HG03135 (cell line): Measurements from ENCODE around the gene FOLR1.
"Not testable (repeated sequence)": the region's sequence is repeated elsewhere in the genome, so short reads cannot be mapped to it uniquely, and the experiment has no call there.

Source experiments
- ATAC-seq: cut with Tn5 transposase; IDR thresholded peaks from one replicate; pipeline ENCODE4 v1.9.1; 2021; ENCODE audit warnings: mild to moderate bottlenecking, moderate library complexity; ENCODE audit not compliant: unreplicated experiment

The FOLR1 gene

DNA sequence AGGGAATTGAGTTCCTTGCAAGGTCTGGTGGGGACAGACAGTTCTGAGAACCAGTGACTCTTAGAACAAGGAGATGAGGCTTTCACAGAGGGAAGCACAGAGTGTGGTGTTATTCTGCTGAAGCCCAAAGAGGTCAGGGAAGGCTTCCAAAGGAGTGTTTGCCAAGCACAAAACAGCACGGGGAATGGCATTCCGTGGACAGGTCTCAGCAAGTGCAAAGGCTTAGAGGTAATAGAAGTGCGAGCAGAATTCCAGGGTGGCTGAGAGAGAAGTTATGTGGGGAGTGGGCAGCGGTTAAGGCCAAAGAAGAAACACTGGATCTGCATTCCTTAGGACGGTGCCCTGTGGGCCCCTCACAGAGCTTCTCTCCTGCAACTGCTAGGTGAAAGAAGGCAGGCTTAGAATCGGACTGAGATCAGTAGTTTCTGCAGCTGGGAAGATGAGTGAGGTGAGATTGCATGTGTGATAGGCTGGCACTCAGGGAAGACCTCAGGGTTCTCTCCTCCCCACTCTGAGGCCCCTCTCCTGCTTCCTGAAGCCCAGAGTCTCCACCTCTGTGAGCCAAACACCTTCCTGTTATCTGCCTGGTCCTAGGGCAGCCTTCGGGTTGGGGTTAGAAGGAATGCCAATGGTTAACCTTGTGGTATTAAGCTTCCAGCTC is 10.9 kb upstream of the FOLR1 start:
- not testable (repeated sequence) for ATAC-seq

- not testable (repeated sequence) for ATAC-seq
Observed at GRCh38 chr11:72181553-72181958, 10.4 kb upstream of the FOLR1 start.

DNA sequence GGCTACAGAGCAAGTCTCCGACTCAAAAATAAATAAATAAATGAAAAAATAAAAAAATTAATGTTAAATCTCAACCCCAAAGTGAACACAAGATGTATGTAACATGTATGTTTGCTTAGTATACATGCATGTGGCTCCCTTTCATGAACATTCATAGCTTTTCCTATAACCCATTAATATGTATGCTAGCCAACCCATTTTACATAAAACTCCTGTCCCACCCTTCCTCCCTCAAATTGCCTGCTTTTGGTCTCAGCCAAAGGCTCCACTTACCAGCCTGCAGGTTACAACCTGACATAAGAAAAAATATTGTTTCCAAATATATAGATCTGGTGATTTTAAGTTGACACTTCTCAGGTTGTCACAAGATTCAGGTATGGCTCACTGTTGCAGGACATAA is 3.7 kb upstream of the FOLR1 start:
- ATAC-seq = no peak

DNA sequence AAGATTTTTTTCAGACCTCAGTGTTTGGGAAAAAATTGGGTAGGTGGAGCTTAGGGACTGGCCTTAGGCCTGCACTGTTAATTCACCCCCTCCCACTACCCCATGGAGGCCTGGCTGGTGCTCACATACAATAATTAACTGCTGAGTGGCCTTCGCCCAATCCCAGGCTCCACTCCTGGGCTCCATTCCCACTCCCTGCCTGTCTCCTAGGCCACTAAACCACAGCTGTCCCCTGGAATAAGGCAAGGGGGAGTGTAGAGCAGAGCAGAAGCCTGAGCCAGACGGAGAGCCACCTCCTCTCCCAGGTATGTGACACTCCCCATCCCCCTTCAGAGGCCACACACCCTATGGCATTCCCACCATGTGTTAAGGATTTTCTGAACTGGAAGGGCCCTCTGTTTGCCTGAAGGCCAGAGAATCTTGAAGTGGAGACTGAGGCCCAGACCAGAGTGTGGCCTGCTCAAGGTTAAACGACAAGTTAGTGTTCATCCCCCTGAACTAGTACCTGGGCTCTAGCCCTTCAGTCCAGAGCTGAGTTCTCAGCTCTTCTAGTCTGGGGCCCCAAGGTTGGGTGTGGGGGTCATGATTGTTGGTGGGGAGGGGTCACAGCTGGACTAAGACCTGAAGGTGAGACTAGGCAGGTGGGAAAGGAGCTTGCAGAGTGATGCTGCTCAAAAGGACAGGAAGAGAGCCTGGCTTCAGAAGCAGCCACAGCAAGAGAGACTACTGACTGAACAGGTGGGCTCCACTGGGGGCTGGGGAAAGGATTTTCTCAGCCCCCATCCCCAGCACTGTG is 2.3 kb upstream of the FOLR1 start:
- ATAC-seq = no peak

- no peak for ATAC-seq
Observed at GRCh38 chr11:72190631-72191071, 1.3 kb upstream of the FOLR1 start.

- no peak for ATAC-seq
Observed at GRCh38 chr11:72195518-72196270, 3.8 kb downstream of the FOLR1 start.

DNA sequence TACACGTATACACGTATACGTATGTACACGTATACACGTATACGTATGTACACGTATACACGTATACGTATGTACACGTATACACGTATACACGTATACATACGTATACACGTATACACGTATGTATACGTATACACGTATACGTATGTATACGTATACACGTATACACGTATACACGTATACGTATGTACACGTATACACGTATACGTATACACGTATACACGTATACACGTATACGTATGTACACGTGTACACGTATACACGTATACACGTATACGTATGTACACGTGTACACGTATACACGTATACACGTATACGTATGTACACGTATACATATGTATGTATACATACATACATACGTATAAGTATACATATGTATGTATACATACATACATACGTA is 9.5 kb downstream of the FOLR1 start:
- ATAC-seq = not testable (repeated sequence)

- no peak for ATAC-seq
Observed at GRCh38 chr11:72202571-72202970, 10.6 kb downstream of the FOLR1 start.

- ATAC-seq = no peak
Observed at GRCh38 chr11:72203163-72203562, 11.2 kb downstream of the FOLR1 start.

DNA sequence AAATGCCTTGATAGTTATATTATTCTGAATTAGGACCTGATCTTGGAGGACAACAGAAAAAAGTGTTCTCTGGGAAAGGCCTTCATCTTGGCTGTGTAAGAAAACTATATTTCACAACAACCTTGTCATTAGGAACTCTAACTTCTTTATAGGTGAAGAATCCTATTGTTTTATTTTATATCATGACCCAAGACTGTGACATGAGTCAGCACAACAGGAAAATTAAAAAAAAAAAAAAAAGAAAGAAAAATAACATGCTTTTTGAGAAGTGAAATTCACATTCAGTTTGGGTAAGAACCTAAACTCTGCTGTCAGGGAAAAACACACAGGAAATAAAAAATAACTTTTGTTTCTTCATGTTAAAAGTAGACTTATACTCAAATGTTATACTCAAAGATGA is 12.9 kb downstream of the FOLR1 start:
- no peak for ATAC-seq

GRCh38 chr11:72206794-72207193 is 14.9 kb downstream of the FOLR1 start:
- not testable (repeated sequence) for ATAC-seq

DNA sequence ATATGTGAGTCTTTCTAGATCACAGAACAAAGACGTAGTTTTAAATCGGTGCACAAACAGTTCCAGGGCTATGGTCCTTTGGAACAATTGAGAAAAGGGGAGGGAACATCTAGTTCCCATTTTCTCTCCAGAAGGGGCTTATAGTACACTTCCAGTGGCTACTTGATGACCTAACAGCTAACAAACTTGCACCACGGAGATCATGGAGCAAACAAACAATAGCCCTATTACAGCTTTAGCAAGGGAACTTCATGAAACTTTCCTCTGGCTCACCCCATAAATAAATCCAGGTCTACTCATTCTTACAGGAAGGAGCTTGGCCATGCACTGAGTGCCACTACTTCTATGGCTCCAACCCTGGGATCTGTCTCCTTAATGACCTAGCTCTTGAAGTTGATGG is 16.3 kb downstream of the FOLR1 start:
- ATAC-seq = no peak

GRCh38 chr11:72209101-72209500 is 17.2 kb downstream of the FOLR1 start:
- ATAC-seq = no peak

GRCh38 chr11:72216638-72217037 is 24.7 kb downstream of the FOLR1 start, which contains the start of gene FOLR2:
FOLR2 (plus strand) TSS chr11:72216794; CDS start chr11:72218585, 1,791 bp downstream.
- ATAC-seq = no peak

DNA sequence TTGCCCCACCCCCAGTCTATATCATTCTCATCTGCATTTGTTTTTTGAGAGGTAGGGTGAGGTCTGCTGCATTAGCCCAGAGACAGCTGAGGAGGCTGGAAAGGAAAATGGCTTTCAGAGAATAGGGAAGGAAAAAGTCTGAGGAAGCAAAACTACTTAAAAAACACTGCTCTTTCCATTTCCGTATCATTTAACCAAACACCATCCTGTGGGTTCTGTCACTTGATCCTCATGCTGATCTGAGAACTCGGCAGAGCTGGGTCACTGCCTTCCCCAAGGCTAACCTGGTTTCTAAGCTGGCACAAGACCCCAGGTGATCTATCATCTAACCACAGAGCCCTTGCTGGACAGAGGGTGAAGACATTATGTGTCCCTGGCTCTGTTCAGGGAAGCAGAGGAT is 25.9 kb downstream of the FOLR1 start:
- no peak for ATAC-seq

- ATAC-seq = no peak
Observed at GRCh38 chr11:72218251-72218745, 26.4 kb downstream of the FOLR1 start.

- ATAC-seq = no peak
Observed at GRCh38 chr11:72220696-72221363, 28.9 kb downstream of the FOLR1 start.

DNA sequence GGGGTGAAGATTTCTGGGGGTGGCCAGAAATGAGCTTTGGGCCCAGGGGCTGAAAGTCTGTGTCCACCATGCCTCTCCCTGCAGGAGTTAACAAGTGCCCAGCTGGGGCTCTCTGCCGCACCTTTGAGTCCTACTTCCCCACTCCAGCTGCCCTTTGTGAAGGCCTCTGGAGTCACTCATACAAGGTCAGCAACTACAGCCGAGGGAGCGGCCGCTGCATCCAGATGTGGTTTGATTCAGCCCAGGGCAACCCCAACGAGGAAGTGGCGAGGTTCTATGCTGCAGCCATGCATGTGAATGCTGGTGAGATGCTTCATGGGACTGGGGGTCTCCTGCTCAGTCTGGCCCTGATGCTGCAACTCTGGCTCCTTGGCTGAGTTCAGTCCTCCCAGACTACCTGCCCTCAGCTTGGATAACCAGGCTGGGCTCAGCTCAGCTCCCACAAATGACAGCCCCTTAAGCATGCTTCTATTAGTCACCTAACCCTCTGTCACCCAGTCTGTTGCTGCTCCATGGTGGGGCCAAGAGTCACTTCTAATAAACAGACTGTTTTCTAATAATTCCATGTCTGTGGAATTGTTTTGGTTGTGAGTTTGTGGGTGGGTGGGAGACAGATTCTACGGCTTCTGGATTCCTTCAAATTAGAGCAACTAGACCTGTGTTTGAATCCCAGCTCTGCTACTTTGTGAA is 29.6 kb downstream of the FOLR1 start:
- ATAC-seq = no peak

DNA sequence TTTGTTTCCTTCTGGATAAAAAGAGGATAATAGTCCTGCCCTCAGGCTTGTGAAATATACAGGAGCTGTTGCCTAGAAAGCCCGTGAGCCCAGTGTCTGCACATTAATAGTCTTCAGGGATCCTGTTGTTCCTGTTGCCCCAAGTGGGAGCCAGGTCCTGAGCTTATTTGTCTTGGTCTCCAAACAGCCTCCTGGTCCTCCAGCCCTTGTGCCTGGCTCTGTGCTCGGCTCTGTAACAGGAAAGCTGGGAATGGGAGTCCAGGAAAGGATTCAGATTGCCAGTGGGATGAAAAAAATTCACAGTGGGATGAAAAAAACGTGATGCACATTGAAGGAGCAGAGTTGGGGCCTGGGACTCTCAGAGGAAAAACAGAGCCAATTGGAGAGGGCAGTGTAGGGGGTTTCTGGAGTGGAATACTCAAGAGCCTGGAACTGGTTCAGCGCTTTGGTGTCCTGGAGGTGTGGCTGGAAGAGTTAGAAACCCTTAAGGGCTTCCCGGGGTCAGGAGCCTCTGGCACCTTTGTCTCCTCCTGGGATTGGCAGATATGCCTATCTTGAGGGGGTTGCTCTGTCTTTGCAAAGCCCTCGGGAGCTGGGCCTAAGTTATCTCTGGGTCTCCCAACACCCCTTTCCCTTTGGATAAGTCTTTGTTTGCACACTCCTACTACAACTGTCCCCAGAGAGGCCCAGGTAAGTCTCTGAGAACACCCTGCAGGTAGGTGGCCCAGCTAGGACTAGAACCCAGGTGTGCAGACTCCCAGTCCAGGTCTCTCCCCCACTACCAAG is 30.4 kb downstream of the FOLR1 start:
- ATAC-seq = no peak
